ENCODE results near the gene RFX7. TPM values are rescaled to one million over a fixed set of nuclear protein-coding genes. Genes with fewer than 3 reads are reported as not detected.

Gene RFX7
- total and polyA plus RNA-seq, 4 donors: 2.6 to 14.8 (median 7.2) TPM

DNA sequence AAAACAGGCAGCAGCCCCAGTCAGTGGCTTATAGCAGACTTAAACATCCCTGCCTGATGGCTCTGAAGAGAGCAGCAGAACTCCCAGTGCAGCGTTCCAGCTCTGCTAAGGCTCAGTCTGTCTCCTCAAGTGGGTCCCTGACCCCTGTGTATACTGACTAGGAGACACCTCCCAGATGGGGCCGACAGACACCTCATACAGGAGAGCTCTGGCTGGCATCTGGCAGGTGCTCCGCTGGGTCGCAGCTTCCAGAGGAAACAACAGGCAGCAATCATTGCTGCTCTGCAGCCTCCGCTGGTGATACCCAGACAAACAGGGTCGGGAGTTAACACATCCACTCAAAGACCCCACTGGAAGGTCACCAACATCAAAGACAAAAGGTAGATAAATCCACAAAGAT lies 93.5 kb downstream of the RFX7 start:
- no peak overlapping the region for H3K9ac ChIP-seq (ENCODE audit: insufficient read depth in 1 of 2, low read length in 2 of 2)
- H3K36me3 ChIP-seq (ENCODE audit: control insufficient read depth in 4 of 4, insufficient read depth in 4 of 4, low read length in 4 of 4): peaks cover 0 to 4% (median under 1%) of the 10 kb centered on the region in 4 donors
- TF ChIP-seq, protein P1, sequence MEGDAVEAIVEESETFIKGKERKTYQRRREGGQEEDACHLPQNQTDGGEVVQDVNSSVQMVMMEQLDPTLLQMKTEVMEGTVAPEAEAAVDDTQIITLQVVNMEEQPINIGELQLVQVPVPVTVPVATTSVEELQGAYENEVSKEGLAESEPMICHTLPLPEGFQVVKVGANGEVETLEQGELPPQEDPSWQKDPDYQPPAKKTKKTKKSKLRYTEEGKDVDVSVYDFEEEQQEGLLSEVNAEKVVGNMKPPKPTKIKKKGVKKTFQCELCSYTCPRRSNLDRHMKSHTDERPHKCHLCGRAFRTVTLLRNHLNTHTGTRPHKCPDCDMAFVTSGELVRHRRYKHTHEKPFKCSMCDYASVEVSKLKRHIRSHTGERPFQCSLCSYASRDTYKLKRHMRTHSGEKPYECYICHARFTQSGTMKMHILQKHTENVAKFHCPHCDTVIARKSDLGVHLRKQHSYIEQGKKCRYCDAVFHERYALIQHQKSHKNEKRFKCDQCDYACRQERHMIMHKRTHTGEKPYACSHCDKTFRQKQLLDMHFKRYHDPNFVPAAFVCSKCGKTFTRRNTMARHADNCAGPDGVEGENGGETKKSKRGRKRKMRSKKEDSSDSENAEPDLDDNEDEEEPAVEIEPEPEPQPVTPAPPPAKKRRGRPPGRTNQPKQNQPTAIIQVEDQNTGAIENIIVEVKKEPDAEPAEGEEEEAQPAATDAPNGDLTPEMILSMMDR (IDR thresholded peaks at IDR 0.05; ENCODE audit: control extremely low read depth, extremely low read depth): no peak
- ATAC-seq (ENCODE audit: insufficient read depth, low FRiP score) (no peak), DNase-seq (no peak)
- peaks cover 0 to 4% (median 0%) of the 10 kb centered on the region in 5 donors for H3K4me1 ChIP-seq (ENCODE audit: control insufficient read depth in 5 of 5, insufficient read depth in 5 of 5, low read length in 5 of 5)
- no peak overlapping the region for H3K4me3 ChIP-seq
- H3K27ac ChIP-seq (ENCODE audit: low read depth in 1 of 2, low read length in 1 of 2): no peak overlapping the region
- peaks cover 0 to 6% (median 0%) of the 10 kb centered on the region in 4 donors for H3K9me3 ChIP-seq (ENCODE audit: control insufficient read depth in 4 of 4, insufficient read depth in 3 of 4, low read length in 3 of 4)
- 96% methylated on average over 6 of the region's 6 CpGs for WGBS, 2 donors
- no peaks in the 10 kb centered on the region for H3K27me3 ChIP-seq (ENCODE audit: control insufficient read depth in 3 of 3, insufficient read depth in 3 of 3, low read length in 2 of 3)

DNA sequence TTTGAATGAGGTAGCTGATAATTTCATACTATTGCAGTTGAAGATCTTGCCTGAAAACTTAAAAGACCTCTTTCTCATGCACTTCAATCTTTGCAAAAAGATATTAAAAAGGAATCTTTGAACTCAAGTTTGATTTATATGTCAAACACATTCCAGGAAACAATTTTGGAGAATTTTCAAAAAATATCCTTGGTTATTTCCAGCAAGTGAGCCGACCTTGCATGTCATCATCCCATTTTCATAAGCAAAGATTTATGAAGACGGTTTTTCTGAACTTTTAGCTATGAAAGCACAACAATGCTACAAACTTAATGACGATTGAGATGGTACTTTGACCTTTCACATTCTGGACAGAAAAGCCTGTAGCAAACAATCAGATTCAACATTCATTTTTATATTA lies 95.6 kb downstream of the RFX7 start:
- Histone ChIP-seq H3K27ac (ENCODE audit: low read depth in 1 of 2, low read length in 1 of 2) (no peak overlapping the region), H3K9ac (ENCODE audit: insufficient read depth in 1 of 2, low read length in 2 of 2) (no peak overlapping the region), H3K4me3 (no peak overlapping the region), H3K4me1 (ENCODE audit: control insufficient read depth in 5 of 5, insufficient read depth in 5 of 5, low read length in 5 of 5) (peaks cover 0 to 4% (median 0%) of the 10 kb centered on the region in 5 donors), H3K36me3 (ENCODE audit: control insufficient read depth in 4 of 4, insufficient read depth in 4 of 4, low read length in 4 of 4) (peaks cover 0 to 4% (median under 1%) of the 10 kb centered on the region in 4 donors), H3K9me3 (ENCODE audit: control insufficient read depth in 4 of 4, insufficient read depth in 3 of 4, low read length in 3 of 4) (peaks cover 0 to 6% (median 0%) of the 10 kb centered on the region in 4 donors), H3K27me3 (ENCODE audit: control insufficient read depth in 3 of 3, insufficient read depth in 3 of 3, low read length in 2 of 3) (no peaks in the 10 kb centered on the region)
- TF ChIP-seq, protein P1 (IDR thresholded peaks at IDR 0.05; ENCODE audit: control extremely low read depth, extremely low read depth): no peak
- DNase-seq (no peak), ATAC-seq (ENCODE audit: insufficient read depth, low FRiP score) (no peak)
- WGBS, 2 donors: 78 to 92% methylated on average over 3 of the region's 3 CpGs

DNA sequence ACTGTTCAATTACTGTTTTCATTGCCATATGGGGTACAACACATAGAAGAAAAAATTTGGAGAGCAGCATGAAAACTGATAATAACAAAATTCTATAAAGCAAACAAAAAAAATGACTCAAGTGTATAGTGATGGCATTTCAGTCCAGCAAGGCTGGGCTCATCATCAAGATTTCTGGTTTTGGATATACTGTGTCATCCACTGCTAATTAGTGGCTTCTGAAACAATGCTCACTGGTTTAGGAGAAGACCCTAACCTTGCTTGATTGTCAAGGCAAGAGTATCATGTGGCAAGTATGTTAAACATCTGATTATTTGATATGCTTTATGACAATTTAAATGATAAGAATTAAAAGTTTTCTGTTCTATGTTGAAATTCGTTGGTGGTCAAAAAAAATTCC lies 96.9 kb downstream of the RFX7 start:
- no peak overlapping the region for H3K9ac ChIP-seq (ENCODE audit: insufficient read depth in 1 of 2, low read length in 2 of 2)
- no peak overlapping the region for H3K27ac ChIP-seq (ENCODE audit: low read depth in 1 of 2, low read length in 1 of 2)
- H3K4me3 ChIP-seq: no peak overlapping the region
- DNase-seq (no peak), ATAC-seq (ENCODE audit: insufficient read depth, low FRiP score) (no peak)
- H3K36me3 ChIP-seq (ENCODE audit: control insufficient read depth in 4 of 4, insufficient read depth in 4 of 4, low read length in 4 of 4): peaks cover 3 to 16% (median 8%) of the 10 kb centered on the region in 4 donors
- TF ChIP-seq, protein P1 (IDR thresholded peaks at IDR 0.05; ENCODE audit: control extremely low read depth, extremely low read depth): no peak
- peaks cover 0 to 6% (median 0%) of the 10 kb centered on the region in 4 donors for H3K9me3 ChIP-seq (ENCODE audit: control insufficient read depth in 4 of 4, insufficient read depth in 3 of 4, low read length in 3 of 4)
- H3K27me3 ChIP-seq (ENCODE audit: control insufficient read depth in 3 of 3, insufficient read depth in 3 of 3, low read length in 2 of 3): no peaks in the 10 kb centered on the region
- peaks cover 0 to 4% (median 0%) of the 10 kb centered on the region in 5 donors for H3K4me1 ChIP-seq (ENCODE audit: control insufficient read depth in 5 of 5, insufficient read depth in 5 of 5, low read length in 5 of 5)
- 88 to 91% methylated on average over 1 of the region's 1 CpG for WGBS, 2 donors

DNA sequence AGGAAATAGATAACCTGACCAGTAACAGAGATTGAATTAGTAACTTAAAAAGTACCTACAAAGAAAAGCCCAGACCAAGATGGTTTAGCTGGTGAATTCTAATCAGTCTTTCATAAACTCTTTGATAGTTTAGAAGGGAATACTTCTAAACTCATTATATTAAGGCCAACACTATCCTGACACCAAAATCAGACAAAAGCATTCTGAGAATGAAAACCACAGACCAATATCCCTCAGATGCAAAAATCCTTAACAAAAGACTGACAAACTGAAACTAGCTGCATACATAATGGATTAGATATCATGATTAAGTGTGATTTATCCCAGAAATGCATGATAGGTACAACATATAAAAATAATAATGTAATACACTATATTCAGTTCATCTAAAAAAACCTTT lies 115.6 kb downstream of the RFX7 start:
- no peak overlapping the region for H3K9ac ChIP-seq (ENCODE audit: insufficient read depth in 1 of 2, low read length in 2 of 2)
- H3K9me3 ChIP-seq (ENCODE audit: control insufficient read depth in 4 of 4, insufficient read depth in 3 of 4, low read length in 3 of 4): peaks cover 0 to 15% (median 7%) of the 10 kb centered on the region in 4 donors
- H3K4me3 ChIP-seq: no peak overlapping the region
- DNase-seq (no peak), ATAC-seq (ENCODE audit: insufficient read depth, low FRiP score) (no peak)
- TF ChIP-seq, protein P1 (IDR thresholded peaks at IDR 0.05; ENCODE audit: control extremely low read depth, extremely low read depth): no peak
- H3K36me3 ChIP-seq (ENCODE audit: control insufficient read depth in 4 of 4, insufficient read depth in 4 of 4, low read length in 4 of 4): peaks cover 4 to 45% (median 18%) of the 10 kb centered on the region in 4 donors
- no peaks in the 10 kb centered on the region for H3K4me1 ChIP-seq (ENCODE audit: control insufficient read depth in 5 of 5, insufficient read depth in 5 of 5, low read length in 5 of 5)
- H3K27ac ChIP-seq (ENCODE audit: low read depth in 1 of 2, low read length in 1 of 2): no peak overlapping the region
- H3K27me3 ChIP-seq (ENCODE audit: control insufficient read depth in 3 of 3, insufficient read depth in 3 of 3, low read length in 2 of 3): no peaks in the 10 kb centered on the region

Data from lung (tissue), 12 donors.